GM18861 (cell line): ENCODE results near the gene LARGE1.
"Not testable (repeated sequence)": the region's sequence is repeated elsewhere in the genome, so short reads cannot be mapped to it uniquely, and the experiment has no call there.

Experiments
- ATAC-seq: cut with Tn5 transposase; IDR thresholded peaks from one replicate; pipeline ENCODE4 v1.9.1; 2021; ENCODE audit not compliant: unreplicated experiment

LARGE1 gene

GRCh38 chr22:33858653-33859052 lies 61.6 kb downstream of the LARGE1 start:
- not testable (repeated sequence) for ATAC-seq

- not testable (repeated sequence) for ATAC-seq
Observed at GRCh38 chr22:33857767-33858166, 62.5 kb downstream of the LARGE1 start.

DNA sequence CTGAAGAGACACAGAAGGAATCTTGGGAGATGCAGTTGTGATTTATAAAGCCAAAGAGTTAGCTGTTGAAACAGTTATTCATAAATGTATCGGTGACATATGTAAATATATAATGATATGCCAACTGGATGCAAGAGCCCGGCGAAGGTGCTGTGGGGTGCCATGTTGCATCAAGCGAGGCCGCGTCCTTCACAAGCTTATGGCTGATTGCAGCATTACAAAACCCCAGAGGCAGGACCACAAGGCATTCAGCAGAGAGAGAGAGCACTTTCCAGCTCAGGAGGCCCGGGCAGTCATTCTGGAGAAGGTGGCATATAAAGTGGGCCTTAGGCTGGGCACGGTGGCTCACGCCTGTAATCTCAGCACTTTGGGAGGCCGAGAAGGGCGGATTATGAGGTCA lies 65.6 kb downstream of the LARGE1 start:
- ATAC-seq, result no peak

DNA sequence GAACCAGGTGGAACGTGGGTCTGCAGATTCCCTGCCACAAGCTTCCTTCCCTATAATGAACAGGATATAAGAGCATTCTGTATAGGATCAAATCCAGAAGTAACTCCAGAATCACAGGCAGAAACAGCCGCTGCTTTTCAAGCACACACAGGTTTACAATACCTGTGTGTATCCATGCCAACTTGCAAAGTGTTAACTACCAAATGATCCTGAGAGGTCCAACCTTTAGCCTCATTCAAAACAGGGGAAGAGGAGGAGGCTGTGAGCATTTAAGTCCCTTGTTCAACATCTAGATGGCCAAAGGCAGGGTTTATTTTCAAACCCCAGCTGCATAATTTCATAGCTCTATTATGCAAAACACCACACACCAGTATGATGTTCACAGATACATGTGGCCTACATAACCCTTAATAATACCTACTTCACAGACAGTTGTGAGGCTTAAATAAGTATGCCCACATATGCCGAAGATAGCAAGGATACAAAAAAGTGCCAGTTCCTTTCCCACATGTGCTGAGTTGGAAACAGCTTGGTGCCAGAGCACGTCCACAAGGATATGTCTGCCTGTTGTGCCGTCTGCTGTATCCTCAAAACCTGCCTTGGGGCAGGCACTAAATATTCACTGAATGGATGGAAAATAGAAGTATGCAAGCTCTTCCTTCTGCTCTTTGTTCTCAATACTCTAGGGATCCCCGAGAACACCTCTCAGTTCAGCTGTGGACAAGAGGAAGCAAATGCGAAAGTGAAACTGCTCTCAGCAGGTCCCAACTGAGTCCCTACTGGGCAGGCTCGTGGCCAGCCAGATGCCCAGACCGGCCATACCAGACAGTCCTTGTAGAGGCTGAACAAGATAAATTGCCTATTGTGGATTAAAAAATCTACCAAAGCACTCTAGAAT lies 66.8 kb downstream of the LARGE1 start:
- peak; percentile 86 for ATAC-seq

DNA sequence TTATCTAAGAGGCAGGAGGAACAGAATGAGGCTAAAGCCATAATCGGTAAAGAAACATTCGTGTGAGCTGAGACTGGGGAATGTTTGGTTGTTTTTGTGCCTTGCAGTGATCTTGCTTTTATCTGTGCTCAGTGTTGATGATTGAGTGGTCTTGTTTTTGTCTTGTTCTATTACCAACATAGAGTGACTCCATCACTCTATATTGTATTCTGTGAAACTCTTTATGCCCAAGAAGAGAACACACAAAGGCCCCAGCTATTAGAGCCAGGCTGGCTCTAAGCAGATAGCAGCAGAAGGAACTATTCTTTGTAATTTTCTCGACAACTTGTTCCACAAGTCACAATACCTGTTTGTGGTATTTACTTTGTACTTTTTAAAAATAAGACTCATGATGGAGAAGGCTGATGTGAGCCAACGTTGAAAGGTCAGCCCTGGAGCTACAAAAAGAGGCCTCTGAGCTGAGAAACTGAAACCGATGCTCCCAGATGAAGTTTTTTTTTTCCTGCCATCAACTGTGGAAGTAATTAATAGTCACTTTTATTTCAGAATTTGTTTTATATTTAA lies 68.4 kb downstream of the LARGE1 start:
- no peak for ATAC-seq

- ATAC-seq, result no peak
Observed at GRCh38 chr22:33851240-33851639, 69.0 kb downstream of the LARGE1 start.

DNA sequence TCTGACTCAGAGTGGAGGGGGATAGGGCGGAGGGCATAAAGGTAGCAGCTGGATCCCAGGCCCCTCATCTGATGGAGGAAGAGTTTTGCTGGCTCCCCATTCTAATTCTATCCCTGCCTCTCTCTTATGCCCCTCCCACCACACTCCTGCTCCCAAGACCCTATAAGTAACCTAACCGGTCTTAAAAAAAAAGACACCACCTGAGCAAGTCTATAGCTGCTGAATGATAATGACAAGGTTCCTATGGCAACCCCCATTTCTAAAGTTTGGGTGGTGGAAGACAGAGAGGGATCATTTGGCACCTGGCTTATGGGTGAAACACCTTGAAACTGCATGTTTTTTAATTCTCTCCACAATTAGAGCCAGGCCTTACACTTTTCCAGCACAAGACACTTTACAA lies 69.6 kb downstream of the LARGE1 start:
- ATAC-seq, result no peak

GRCh38 chr22:33850193-33850592 lies 70.1 kb downstream of the LARGE1 start:
- no peak for ATAC-seq

DNA sequence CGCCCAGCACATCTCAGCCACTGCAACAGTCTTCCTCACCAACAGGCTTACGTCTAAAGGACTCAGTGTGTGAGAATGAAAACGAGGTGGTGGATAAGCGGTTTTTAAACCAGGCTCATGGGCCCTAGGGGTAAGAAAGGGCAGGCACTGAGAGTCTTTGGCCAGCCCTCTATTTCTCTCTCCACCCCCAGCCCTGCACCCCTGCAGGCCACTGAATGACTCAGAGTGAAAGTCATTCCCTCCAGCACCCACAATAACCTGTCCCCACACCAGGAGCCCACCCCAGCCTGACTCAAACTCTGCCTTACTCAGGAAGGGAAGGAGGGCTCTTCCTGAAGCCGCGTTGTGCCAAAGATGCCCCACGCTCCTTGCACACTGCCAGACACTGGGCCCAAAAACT lies 72.0 kb downstream of the LARGE1 start:
- ATAC-seq, result no peak

DNA sequence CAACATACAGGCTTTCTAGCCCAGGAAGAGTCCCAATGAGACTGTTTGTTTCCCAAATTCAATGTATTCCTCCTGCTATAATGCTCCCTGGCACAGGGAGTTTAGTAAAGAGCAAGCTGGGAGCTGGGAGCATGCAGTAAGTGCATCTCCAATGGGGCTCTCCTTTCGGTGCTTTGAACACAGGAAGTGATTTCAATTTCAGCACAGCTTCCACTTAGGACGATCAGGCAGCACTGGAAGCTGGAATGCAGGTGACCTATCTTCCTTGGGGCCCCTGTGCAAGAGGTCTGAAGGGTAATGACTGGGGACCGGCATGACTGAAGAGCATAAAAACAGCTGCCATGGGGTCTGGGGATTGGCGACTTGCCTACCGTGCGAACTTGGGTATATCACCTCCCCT lies 76.0 kb downstream of the LARGE1 start:
- ATAC-seq, result no peak

DNA sequence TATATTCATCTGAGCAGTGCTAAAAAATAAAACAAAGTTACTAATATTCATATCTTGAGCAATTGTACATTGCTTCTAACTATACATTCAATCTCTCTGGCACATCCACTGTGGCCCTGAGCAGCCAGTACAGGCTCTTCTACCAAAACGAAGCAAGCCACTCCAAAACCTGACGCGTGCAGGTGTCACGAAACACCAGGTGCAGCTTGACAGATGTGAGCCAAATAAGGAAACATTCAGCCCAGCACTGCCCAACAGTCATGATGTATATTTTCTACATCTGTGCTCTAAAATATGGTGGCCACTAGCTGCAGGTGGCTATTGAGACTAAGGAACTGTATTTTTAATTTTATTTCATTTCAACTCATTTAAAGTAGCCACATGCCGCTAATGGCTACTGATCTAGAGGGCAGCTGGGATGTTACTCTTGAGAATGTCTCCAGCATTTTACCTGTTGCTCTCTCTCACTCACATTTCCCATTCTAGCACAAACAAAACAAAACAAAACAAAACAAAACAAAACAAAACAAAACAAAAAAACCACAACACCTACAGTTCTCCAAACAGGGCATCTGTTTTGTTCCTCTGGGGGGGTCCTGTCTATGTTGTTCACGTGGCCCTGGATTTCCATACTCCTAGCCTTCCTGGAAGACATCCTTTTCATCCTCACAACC lies 77.7 kb downstream of the LARGE1 start:
- ATAC-seq, result peak; percentile 45

DNA sequence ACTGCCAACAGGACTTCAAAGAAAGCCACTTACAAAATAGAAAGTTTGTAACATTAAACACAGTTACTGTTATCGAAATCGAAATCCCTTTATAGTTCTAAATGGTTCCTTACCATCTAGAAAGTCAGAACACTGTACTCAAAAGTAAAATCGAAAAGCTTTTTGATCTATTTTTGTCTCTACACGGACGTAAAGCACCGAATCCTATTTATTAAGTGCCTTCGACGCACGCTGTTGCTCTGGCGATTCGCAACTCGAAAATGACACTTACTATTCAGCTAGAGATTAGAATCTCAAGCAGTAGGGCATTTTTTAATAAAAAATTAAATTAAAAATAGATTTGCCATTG lies 78.3 kb downstream of the LARGE1 start:
- peak; percentile 64 for ATAC-seq

- peak; percentile 46 for ATAC-seq
Observed at GRCh38 chr22:33841281-33842005, 78.8 kb downstream of the LARGE1 start.

- ATAC-seq, result no peak
Observed at GRCh38 chr22:33838644-33839043, 81.6 kb downstream of the LARGE1 start.

DNA sequence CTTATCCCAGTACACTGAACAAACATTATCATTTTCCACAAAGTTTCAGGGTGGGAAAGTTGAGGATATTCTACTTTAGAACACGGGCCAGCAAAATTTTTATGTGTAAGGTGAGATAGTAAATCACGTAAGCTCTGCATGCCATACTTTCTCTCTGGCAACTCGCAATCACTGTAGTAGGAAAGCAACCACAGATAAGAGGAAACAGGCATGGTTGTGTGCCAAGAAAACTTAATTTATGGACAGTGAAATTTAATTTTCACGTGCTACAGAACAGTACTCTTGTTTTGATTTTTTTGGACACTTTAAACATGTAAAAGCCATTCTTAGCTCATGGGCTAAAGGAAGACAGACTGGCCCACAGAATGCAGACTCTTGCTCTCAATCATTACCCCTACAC lies 82.5 kb downstream of the LARGE1 start:
- ATAC-seq, result no peak

- ATAC-seq, result no peak
Observed at GRCh38 chr22:33835265-33835664, 85.0 kb downstream of the LARGE1 start.

GRCh38 chr22:33832558-33833151 lies 87.6 kb downstream of the LARGE1 start:
- ATAC-seq, result no peak

DNA sequence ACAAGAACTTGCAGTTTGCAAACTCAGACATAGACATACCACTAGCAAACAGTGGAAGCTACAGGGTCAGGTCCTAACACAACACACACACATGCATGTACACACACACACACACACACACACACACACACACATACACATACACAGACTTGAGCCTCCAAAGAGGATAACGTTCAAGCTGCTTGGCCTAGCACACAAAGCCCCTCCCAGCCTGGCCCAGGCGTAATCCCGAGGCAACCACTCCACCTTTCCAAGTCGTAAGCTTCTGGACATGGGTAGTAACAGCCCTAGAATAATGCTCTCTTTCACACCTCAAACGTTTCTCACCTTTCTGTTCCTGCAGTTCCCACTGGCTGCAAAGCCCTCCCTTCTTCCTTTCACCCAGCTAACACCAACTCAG lies 88.6 kb downstream of the LARGE1 start:
- ATAC-seq, result no peak

- ATAC-seq, result no peak
Observed at GRCh38 chr22:33831207-33831606, 89.1 kb downstream of the LARGE1 start.

GRCh38 chr22:33829546-33830280 lies 90.6 kb downstream of the LARGE1 start:
- ATAC-seq, result no peak
